Thyroid gland (tissue), 4 donors: ENCODE results near the gene XPNPEP1.

Source experiments
- POLR2A ChIP-seq, 2 donors: fragments of 450-650 bp; IDR thresholded peaks; one replicate each; pipeline ENCODE4 v1.6.1; 2017; ENCODE audit warnings: antibody characterized with exemption in 2 of 2, mild to moderate bottlenecking in 2 of 2, moderate library complexity in 1 of 2
- TF ChIP-seq, protein P1 (sequence below), 6 experiments: fragments of 200-600 bp in 3 of 6; fragments of 450-650 bp in 3 of 6; sonication (generic) in 3 of 6; IDR thresholded peaks; one replicate each; pipeline ENCODE4 v1.5.1; 2016 to 2019; ENCODE audit warnings: antibody characterized with exemption in 6 of 6, mild to moderate bottlenecking in 2 of 6, inconsistent platforms in 1 of 6, moderate library complexity in 1 of 6

DNA sequence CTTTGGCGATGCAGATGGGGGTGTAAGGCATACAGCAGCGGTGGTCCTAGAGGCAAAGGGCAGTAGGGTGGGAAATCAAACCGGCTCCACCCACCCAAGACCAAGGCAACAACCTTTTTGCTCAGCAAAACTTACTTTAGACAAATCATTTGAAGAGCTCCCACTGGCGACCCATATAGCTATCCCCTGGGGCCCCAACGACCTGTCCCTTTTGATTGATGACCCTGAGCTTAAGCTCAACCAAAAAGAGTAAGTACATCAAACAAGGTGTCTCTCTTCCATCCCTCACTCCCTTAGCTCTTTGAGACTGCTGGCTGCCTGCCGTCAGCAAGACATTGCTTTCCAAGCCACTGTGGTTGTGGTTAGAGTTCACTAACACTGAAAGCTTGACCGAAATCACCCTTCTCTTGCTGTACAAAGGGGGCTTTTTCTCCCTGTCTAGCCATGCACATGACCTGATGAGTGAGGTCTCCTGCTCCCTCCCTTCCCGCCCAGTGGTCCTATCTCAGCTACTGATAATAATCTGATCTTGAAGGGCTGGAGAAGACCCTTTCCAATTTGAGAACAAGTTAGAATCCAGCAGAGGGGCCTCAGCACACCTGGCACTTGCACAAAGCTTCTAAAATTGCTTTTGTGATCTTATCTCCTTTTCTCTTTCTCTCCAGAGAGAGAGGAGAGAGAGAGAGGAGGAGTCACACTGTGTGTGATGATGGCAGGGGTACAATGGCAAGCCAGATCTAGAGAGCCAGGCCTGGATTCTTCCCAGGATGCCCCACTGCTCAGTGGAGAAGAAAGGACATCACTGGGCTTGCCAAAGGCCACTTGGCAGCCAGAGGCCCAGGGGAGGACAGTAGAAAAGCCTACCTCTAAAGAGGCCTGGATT is 42.2 kb downstream of the XPNPEP1 start:
- no peak for TF ChIP-seq POLR2A (IDR thresholded peaks at IDR 0.05)
- TF ChIP-seq, protein P1, sequence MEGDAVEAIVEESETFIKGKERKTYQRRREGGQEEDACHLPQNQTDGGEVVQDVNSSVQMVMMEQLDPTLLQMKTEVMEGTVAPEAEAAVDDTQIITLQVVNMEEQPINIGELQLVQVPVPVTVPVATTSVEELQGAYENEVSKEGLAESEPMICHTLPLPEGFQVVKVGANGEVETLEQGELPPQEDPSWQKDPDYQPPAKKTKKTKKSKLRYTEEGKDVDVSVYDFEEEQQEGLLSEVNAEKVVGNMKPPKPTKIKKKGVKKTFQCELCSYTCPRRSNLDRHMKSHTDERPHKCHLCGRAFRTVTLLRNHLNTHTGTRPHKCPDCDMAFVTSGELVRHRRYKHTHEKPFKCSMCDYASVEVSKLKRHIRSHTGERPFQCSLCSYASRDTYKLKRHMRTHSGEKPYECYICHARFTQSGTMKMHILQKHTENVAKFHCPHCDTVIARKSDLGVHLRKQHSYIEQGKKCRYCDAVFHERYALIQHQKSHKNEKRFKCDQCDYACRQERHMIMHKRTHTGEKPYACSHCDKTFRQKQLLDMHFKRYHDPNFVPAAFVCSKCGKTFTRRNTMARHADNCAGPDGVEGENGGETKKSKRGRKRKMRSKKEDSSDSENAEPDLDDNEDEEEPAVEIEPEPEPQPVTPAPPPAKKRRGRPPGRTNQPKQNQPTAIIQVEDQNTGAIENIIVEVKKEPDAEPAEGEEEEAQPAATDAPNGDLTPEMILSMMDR (IDR thresholded peaks at IDR 0.05) = no peak
